ENCODE data around the gene LIN7A.

Gene LIN7A

GRCh38 chr12:80776706-80777105 is 161.0 kb downstream of the LIN7A start:
- no peak overlapping the region for H3K27ac ChIP-seq
- TF ChIP-seq CTCF (conservative IDR thresholded peaks at IDR 0.05) = no peak

- no peak for TF ChIP-seq CTCF (conservative IDR thresholded peaks at IDR 0.05)
- no peak overlapping the region for H3K27ac ChIP-seq
Measured at GRCh38 chr12:80770958-80771357, 166.8 kb downstream of the LIN7A start.

- TF ChIP-seq CTCF (conservative IDR thresholded peaks at IDR 0.05) = no peak
- H3K27ac ChIP-seq = no peak overlapping the region
Measured at GRCh38 chr12:80769553-80770140, 168.1 kb downstream of the LIN7A start.

- TF ChIP-seq CTCF (conservative IDR thresholded peaks at IDR 0.05) = no peak
- H3K27ac ChIP-seq = no peak overlapping the region
Measured at GRCh38 chr12:80766897-80767296, 170.8 kb downstream of the LIN7A start.

GRCh38 chr12:80766210-80766609 is 171.5 kb downstream of the LIN7A start:
- no peak for TF ChIP-seq CTCF (conservative IDR thresholded peaks at IDR 0.05)
- no peak overlapping the region for H3K27ac ChIP-seq

- H3K27ac ChIP-seq = no peak overlapping the region
- TF ChIP-seq CTCF (conservative IDR thresholded peaks at IDR 0.05) = peak; percentile 79
Measured at GRCh38 chr12:80763874-80764273, 173.9 kb downstream of the LIN7A start.

GRCh38 chr12:80761838-80762237 is 175.9 kb downstream of the LIN7A start:
- H3K27ac ChIP-seq = no peak overlapping the region
- no peak for TF ChIP-seq CTCF (conservative IDR thresholded peaks at IDR 0.05)
